Myocyte (in vitro differentiated cells): ENCODE results near the gene ISM1. TPM values are rescaled to one million over a fixed set of nuclear protein-coding genes. Genes with fewer than 3 reads are reported as not detected.

Experiments used
- DNase-seq: peaks from one replicate; pipeline ENCODE4 v3.0.0-alpha.2; 2012; ENCODE audit warnings: low read depth
- total RNA-seq: library from RNA; depleted of rRNA; stranded (reverse); fragments of >200 nt; gene quantifications from 2 replicates; pipeline ENCODE4 v1.2.3, GENCODE V29; 2014

The ISM1 gene
- total RNA-seq, 1 donor from 2014 or later: not detected

GRCh38 chr20:13302647-13303450 is 81.8 kb downstream of the ISM1 start:
- DNase-seq: peak; percentile 46

GRCh38 chr20:13305284-13305683 is 84.2 kb downstream of the ISM1 start:
- DNase-seq: no peak

- DNase-seq: no peak
These were observed 86.6 kb downstream of the ISM1 start for GRCh38 chr20:13307562-13308163.

- DNase-seq: no peak
These were observed 91.2 kb downstream of the ISM1 start for GRCh38 chr20:13312300-13312699.

GRCh38 chr20:13313201-13313600 is 92.1 kb downstream of the ISM1 start:
- DNase-seq: no peak

- no peak for DNase-seq
These were observed 96.4 kb downstream of the ISM1 start for GRCh38 chr20:13317439-13317838.

GRCh38 chr20:13318871-13319521 is 97.9 kb downstream of the ISM1 start:
- DNase-seq: no peak

- DNase-seq: no peak
These were observed 99.6 kb downstream of the ISM1 start for GRCh38 chr20:13320702-13321101.

GRCh38 chr20:13321416-13321815 is 100.3 kb downstream of the ISM1 start:
- DNase-seq: no peak

GRCh38 chr20:13322198-13322597 is 101.1 kb downstream of the ISM1 start:
- no peak for DNase-seq

GRCh38 chr20:13322621-13323020 is 101.5 kb downstream of the ISM1 start:
- no peak for DNase-seq

GRCh38 chr20:13325033-13325432 is 104.0 kb downstream of the ISM1 start:
- peak; percentile 59 for DNase-seq

- DNase-seq: no peak
These were observed 104.8 kb downstream of the ISM1 start for GRCh38 chr20:13325796-13326340.

- DNase-seq: peak; percentile 22
These were observed 110.5 kb downstream of the ISM1 start for GRCh38 chr20:13331536-13331935.

GRCh38 chr20:13333036-13333435 is 112.0 kb downstream of the ISM1 start:
- no peak for DNase-seq

GRCh38 chr20:13333793-13334192 is 112.7 kb downstream of the ISM1 start:
- DNase-seq: no peak

- DNase-seq: no peak
These were observed 115.4 kb downstream of the ISM1 start for GRCh38 chr20:13336308-13337089.

GRCh38 chr20:13337090-13337784 is 116.2 kb downstream of the ISM1 start:
- no peak for DNase-seq

GRCh38 chr20:13338097-13338661 is 117.1 kb downstream of the ISM1 start:
- DNase-seq: no peak

- DNase-seq: no peak
These were observed 117.9 kb downstream of the ISM1 start for GRCh38 chr20:13338999-13339411.
